CD4-positive, alpha-beta memory T cell (primary cell): ENCODE results near the gene SYNM. TPM values are rescaled to one million over a fixed set of nuclear protein-coding genes. Genes with fewer than 3 reads are reported as not detected.

Experiments
- CTCF ChIA-PET: fragments of 350-600 bp; sonication (Branson Sonifier 250); formaldehyde crosslinking; loops from one replicate; lab custom pipeline; 2021; ENCODE audit warnings: inconsistent platforms; ENCODE audit not compliant: partially characterized antibody; lab: Charles Lee
- POLR2A ChIA-PET: fragments of 350-600 bp; sonication (Branson Sonifier 250); formaldehyde crosslinking; loops from one replicate; lab custom pipeline; 2021; ENCODE audit not compliant: partially characterized antibody; lab: Charles Lee
- DNase-seq, 5 donors: peaks; one replicate each; pipeline versions ENCODE4 v3.0.0 to v3.0.0-alpha.2; 2020 to 2022; ENCODE audit warnings: mixed read lengths in 1 of 5
- H3K27ac ChIP-seq: one replicate; pipeline ENCODE4 v1.7.0; 2013; ENCODE audit warnings: low read depth, low read length
- H3K27me3 ChIP-seq: 2 replicates; pipeline ENCODE4 v1.7.0; 2013; ENCODE audit warnings: mild to moderate bottlenecking, low read length, moderate library complexity; ENCODE audit not compliant: insufficient read depth
- H3K36me3 ChIP-seq: 2 replicates; pipeline ENCODE4 v1.7.0; 2013; ENCODE audit warnings: mild to moderate bottlenecking, low read length, moderate library complexity; ENCODE audit not compliant: insufficient read depth
- H3K4me1 ChIP-seq: 2 replicates; pipeline ENCODE4 v1.7.0; 2013; ENCODE audit warnings: mild to moderate bottlenecking, low read length, moderate library complexity; ENCODE audit not compliant: insufficient read depth
- H3K4me3 ChIP-seq, 2 donors: one replicate each; pipeline ENCODE4 v1.7.0; 2013; ENCODE audit warnings: low read length in 2 of 2, mild to moderate bottlenecking in 1 of 2
- H3K9me3 ChIP-seq, 2 donors: one replicate each; pipeline ENCODE4 v1.7.0; 2013; ENCODE audit warnings: low read length in 2 of 2, control low read depth in 1 of 2; ENCODE audit not compliant: control insufficient read depth in 1 of 2
- H3K27ac Mint-ChIP-seq, 7 donors: one replicate each; pipeline ENCODE4 v1.8.0; 2020 to 2021; ENCODE audit warnings: mixed read lengths in 7 of 7, mild to moderate bottlenecking in 6 of 7, inconsistent platforms in 3 of 7, moderate library complexity in 3 of 7
- H3K27me3 Mint-ChIP-seq, 2 donors: one replicate each; pipeline ENCODE4 v1.8.0; 2020 to 2021; ENCODE audit warnings: mixed read lengths in 2 of 2
- H3K36me3 Mint-ChIP-seq, 2 donors: one replicate each; pipeline ENCODE4 v1.8.0; 2020 to 2021; ENCODE audit warnings: mixed read lengths in 2 of 2, inconsistent platforms in 1 of 2, mild to moderate bottlenecking in 1 of 2
- H3K4me1 Mint-ChIP-seq, 4 donors: one replicate each; pipeline ENCODE4 v1.8.0; 2020 to 2021; ENCODE audit warnings: mixed read lengths in 4 of 4, mild to moderate bottlenecking in 1 of 4
- H3K4me3 Mint-ChIP-seq, 8 donors: one replicate each; pipeline ENCODE4 v1.8.0; 2020 to 2021; ENCODE audit warnings: mixed read lengths in 8 of 8, mild to moderate bottlenecking in 7 of 8, moderate library complexity in 6 of 8, inconsistent platforms in 3 of 8
- H3K9me3 Mint-ChIP-seq, 8 donors: one replicate each; pipeline ENCODE4 v1.8.0; 2020 to 2021; ENCODE audit warnings: mixed read lengths in 8 of 8, mild to moderate bottlenecking in 5 of 8, inconsistent platforms in 3 of 8, moderate library complexity in 1 of 8
- intact Hi-C: fragments of 100-400 bp; cut with micrococcal nuclease; formaldehyde crosslinking; loops from one replicate; pipeline ENCODE4 v1.15.1; 2023
- polyA plus RNA-seq, 2 donors: library from polyadenylated mRNA; unstranded; fragments of 300-500 nt; fragmentation: Illumina TruSeq; gene quantifications; one replicate each; pipeline ENCODE4 v1.2.3, GENCODE V29; 2021
- total RNA-seq, 2 experiments: library from RNA; stranded (reverse); gene quantifications; one replicate each; pipeline ENCODE4 v1.2.3, GENCODE V29; 2021

The SYNM gene
- total and polyA plus RNA-seq, 4 experiments from 2014 or later = 0.09 to 14.2 (median 7.0) TPM

- intact Hi-C loops = no loop called here
- Histone ChIP-seq H3K4me1 (no peaks in the 10 kb centered on the region), H3K27me3 (no peaks in the 10 kb centered on the region), H3K27ac (no peak overlapping the region), H3K36me3 (no peaks in the 10 kb centered on the region), H3K9me3 (no peaks in the 10 kb centered on the region), H3K4me3 (no peak overlapping the region)
- CTCF ChIA-PET = no interaction called here
- Mint-ChIP-seq H3K9me3 (peaks cover 0 to 2% (median 0%) of the 10 kb centered on the region in 8 donors), H3K27me3 (no peaks in the 10 kb centered on the region), H3K36me3 (no peaks in the 10 kb centered on the region), H3K4me1 (peaks cover 0 to 3% (median 0%) of the 10 kb centered on the region in 4 donors), H3K27ac (no peak overlapping the region), H3K4me3 (no peak overlapping the region)
- DNase-seq = no peak
- POLR2A ChIA-PET = no interaction called here
Observed at GRCh38 chr15:99129644-99130043, 24.8 kb downstream of the SYNM start.

GRCh38 chr15:99130314-99130713 is 25.4 kb downstream of the SYNM start:
- peak overlapping the region in 1 of 8 donors; percentile 9 for H3K4me3 Mint-ChIP-seq
- intact Hi-C loops = no loop called here

GRCh38 chr15:99130765-99131440 is 26.0 kb downstream of the SYNM start:
- H3K27me3 ChIP-seq = no peaks in the 10 kb centered on the region
- intact Hi-C loops = no loop called here
- Mint-ChIP-seq H3K9me3 (no peaks in the 10 kb centered on the region), H3K4me3 (no peak overlapping the region), H3K27me3 (no peaks in the 10 kb centered on the region), H3K27ac (no peak overlapping the region), H3K4me1 (peaks cover 0 to 3% (median 0%) of the 10 kb centered on the region in 4 donors), H3K36me3 (no peaks in the 10 kb centered on the region)
- H3K4me3 ChIP-seq = no peak overlapping the region
- ChIA-PET CTCF (no interaction called here), POLR2A (no interaction called here)
- H3K4me1 ChIP-seq = no peaks in the 10 kb centered on the region
- no peak overlapping the region for H3K27ac ChIP-seq
- H3K36me3 ChIP-seq = no peaks in the 10 kb centered on the region
- no peak for DNase-seq
- H3K9me3 ChIP-seq = no peaks in the 10 kb centered on the region

More at GRCh38 chr15:99130314-99130713, 25.4 kb downstream of the SYNM start:
- Histone ChIP-seq H3K4me1 (no peaks in the 10 kb centered on the region), H3K4me3 (no peak overlapping the region), H3K27me3 (no peaks in the 10 kb centered on the region), H3K27ac (no peak overlapping the region), H3K9me3 (no peaks in the 10 kb centered on the region), H3K36me3 (no peaks in the 10 kb centered on the region)
- Mint-ChIP-seq H3K36me3 (no peaks in the 10 kb centered on the region), H3K4me1 (peaks cover 0 to 3% (median 0%) of the 10 kb centered on the region in 4 donors), H3K27me3 (no peaks in the 10 kb centered on the region), H3K9me3 (no peaks in the 10 kb centered on the region), H3K27ac (peak overlapping the region in 1 of 7 donors; percentile 75)
- CTCF ChIA-PET = no interaction called here
- DNase-seq = no peak
- POLR2A ChIA-PET = no interaction called here

- no peak overlapping the region for H3K4me3 ChIP-seq
- H3K9me3 ChIP-seq = no peaks in the 10 kb centered on the region
- intact Hi-C loops = no loop called here
- DNase-seq = no peak
- H3K27me3 Mint-ChIP-seq = no peaks in the 10 kb centered on the region
- peaks cover 0 to 3% (median 0%) of the 10 kb centered on the region in 4 donors for H3K4me1 Mint-ChIP-seq
- H3K27ac ChIP-seq = no peak overlapping the region
- no peaks in the 10 kb centered on the region for H3K36me3 Mint-ChIP-seq
- no peaks in the 10 kb centered on the region for H3K27me3 ChIP-seq
- no peaks in the 10 kb centered on the region for H3K36me3 ChIP-seq
- ChIA-PET CTCF (no interaction called here), POLR2A (no interaction called here)
- H3K27ac Mint-ChIP-seq = no peak overlapping the region
- no peaks in the 10 kb centered on the region for H3K4me1 ChIP-seq
- no peak overlapping the region for H3K4me3 Mint-ChIP-seq
- no peaks in the 10 kb centered on the region for H3K9me3 Mint-ChIP-seq
Observed at GRCh38 chr15:99131441-99132023, 26.7 kb downstream of the SYNM start.

GRCh38 chr15:99132122-99132521 is 27.2 kb downstream of the SYNM start:
- intact Hi-C loops = no loop called here
- H3K4me3 Mint-ChIP-seq = no peak overlapping the region
- no peaks in the 10 kb centered on the region for H3K9me3 ChIP-seq
- H3K4me1 ChIP-seq = no peaks in the 10 kb centered on the region
- no peak overlapping the region for H3K4me3 ChIP-seq
- no peaks in the 10 kb centered on the region for H3K27me3 Mint-ChIP-seq
- H3K36me3 Mint-ChIP-seq = no peaks in the 10 kb centered on the region
- no peak overlapping the region for H3K27ac ChIP-seq
- no peaks in the 10 kb centered on the region for H3K9me3 Mint-ChIP-seq
- H3K36me3 ChIP-seq = no peaks in the 10 kb centered on the region
- DNase-seq = no peak
- H3K27me3 ChIP-seq = no peaks in the 10 kb centered on the region
- POLR2A ChIA-PET = no interaction called here
- CTCF ChIA-PET = interaction anchor here (1.5 kb wide), 1 partner anchor 31 kb away, joined by 5 read pairs; no protein-coding TSS in a partner anchor
- peaks cover 0 to 3% (median 0%) of the 10 kb centered on the region in 4 donors for H3K4me1 Mint-ChIP-seq
- H3K27ac Mint-ChIP-seq = no peak overlapping the region

- Mint-ChIP-seq H3K4me1 (peaks cover 0 to 3% (median 0%) of the 10 kb centered on the region in 4 donors), H3K27me3 (no peaks in the 10 kb centered on the region), H3K27ac (no peak overlapping the region), H3K9me3 (no peaks in the 10 kb centered on the region), H3K36me3 (no peaks in the 10 kb centered on the region), H3K4me3 (no peak overlapping the region)
- Histone ChIP-seq H3K4me3 (no peak overlapping the region), H3K9me3 (no peaks in the 10 kb centered on the region), H3K27me3 (no peaks in the 10 kb centered on the region), H3K27ac (no peak overlapping the region), H3K36me3 (no peaks in the 10 kb centered on the region), H3K4me1 (no peaks in the 10 kb centered on the region)
- ChIA-PET POLR2A (no interaction called here), CTCF (interaction anchor here (1.5 kb wide), 1 partner anchor 32 kb away, joined by 5 read pairs; no protein-coding TSS in a partner anchor)
- intact Hi-C loops = no loop called here
- no peak for DNase-seq
Observed at GRCh38 chr15:99132634-99133287, 27.9 kb downstream of the SYNM start.

- DNase-seq = no peak
- ChIA-PET POLR2A (no interaction called here), CTCF (no interaction called here)
- Histone ChIP-seq H3K4me1 (no peaks in the 10 kb centered on the region), H3K36me3 (no peaks in the 10 kb centered on the region), H3K27me3 (no peaks in the 10 kb centered on the region), H3K4me3 (no peak overlapping the region), H3K27ac (no peak overlapping the region), H3K9me3 (no peaks in the 10 kb centered on the region)
- H3K4me1 Mint-ChIP-seq = peaks cover 0 to 3% (median 0%) of the 10 kb centered on the region in 4 donors
- intact Hi-C loops = no loop called here
- H3K9me3 Mint-ChIP-seq = no peaks in the 10 kb centered on the region
- no peaks in the 10 kb centered on the region for H3K36me3 Mint-ChIP-seq
- H3K27me3 Mint-ChIP-seq = no peaks in the 10 kb centered on the region
- no peak overlapping the region for H3K27ac Mint-ChIP-seq
- no peak overlapping the region for H3K4me3 Mint-ChIP-seq
Observed at GRCh38 chr15:99134317-99134821, 29.5 kb downstream of the SYNM start.
